Panc1 (cell line): ENCODE data around the gene BCS1L.
"Not testable (repeated sequence)": the region's sequence is repeated elsewhere in the genome, so short reads cannot be mapped to it uniquely, and the experiment has no call there.

Experiments used
- TCF7L2 ChIP-seq: IDR thresholded peaks from 2 replicates; pipeline ENCODE4 v1.6.1; 2011; ENCODE audit warnings: mild to moderate bottlenecking, low read depth, low read length, inconsistent platforms
- TF ChIP-seq, protein P1 (sequence below): fragments of 450-650 bp; IDR thresholded peaks from 2 replicates; pipeline ENCODE4 v1.5.1; 2017; ENCODE audit warnings: mild to moderate bottlenecking

DNA sequence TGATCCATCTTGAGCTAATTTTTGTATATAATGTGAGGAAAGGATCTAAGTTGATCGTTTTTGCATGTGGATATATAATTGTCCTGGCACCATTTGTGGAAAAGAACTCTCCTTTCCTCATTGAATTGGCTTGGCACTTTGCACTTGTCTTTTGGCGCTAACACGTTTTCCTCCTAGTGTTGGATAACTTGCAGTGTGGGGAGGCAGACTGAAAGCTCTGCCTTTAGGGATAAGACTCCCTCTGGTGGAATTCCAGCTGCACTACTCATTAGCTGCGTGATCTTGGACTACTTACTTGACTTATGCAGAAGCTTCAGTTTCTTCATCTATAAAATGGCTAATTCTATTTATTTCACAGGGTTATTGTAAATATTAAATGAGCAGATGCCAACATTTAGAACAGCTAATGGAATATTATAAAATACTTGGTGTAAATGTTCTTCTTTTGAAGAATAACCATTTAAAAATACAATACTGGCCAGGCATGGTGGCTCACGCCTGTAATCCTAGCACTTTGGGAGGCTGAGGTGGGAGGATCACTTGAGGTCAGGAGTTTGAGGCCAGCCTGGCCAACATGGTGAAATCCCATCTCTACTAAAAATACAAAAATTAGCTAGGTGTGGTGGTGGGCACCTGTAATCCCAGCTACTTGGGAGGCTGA, 28.0 kb downstream of the BCS1L start:
- TF ChIP-seq, protein P1, sequence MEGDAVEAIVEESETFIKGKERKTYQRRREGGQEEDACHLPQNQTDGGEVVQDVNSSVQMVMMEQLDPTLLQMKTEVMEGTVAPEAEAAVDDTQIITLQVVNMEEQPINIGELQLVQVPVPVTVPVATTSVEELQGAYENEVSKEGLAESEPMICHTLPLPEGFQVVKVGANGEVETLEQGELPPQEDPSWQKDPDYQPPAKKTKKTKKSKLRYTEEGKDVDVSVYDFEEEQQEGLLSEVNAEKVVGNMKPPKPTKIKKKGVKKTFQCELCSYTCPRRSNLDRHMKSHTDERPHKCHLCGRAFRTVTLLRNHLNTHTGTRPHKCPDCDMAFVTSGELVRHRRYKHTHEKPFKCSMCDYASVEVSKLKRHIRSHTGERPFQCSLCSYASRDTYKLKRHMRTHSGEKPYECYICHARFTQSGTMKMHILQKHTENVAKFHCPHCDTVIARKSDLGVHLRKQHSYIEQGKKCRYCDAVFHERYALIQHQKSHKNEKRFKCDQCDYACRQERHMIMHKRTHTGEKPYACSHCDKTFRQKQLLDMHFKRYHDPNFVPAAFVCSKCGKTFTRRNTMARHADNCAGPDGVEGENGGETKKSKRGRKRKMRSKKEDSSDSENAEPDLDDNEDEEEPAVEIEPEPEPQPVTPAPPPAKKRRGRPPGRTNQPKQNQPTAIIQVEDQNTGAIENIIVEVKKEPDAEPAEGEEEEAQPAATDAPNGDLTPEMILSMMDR, result peak; percentile 90
- TF ChIP-seq TCF7L2, result not testable (repeated sequence)
